ENCODE data around the gene AURKA.

AURKA gene

DNA sequence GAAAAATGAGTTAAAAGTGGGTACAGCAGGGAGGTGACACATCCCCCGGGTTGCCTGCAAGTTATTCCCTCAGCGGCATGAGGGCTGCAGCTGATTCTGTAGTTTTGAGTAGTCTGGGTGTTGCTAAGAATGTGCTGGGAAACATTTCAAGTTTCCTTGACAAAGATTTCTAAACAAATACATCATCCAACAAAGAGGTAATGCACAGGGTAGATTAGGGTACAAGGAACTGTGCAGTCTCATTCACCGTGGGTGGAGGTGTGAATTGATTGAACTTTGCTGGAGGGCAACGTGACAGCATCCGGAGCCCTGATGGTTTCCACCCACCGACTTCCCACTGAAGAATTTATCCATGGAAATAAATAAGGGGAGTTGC, 41.9 kb upstream of the AURKA start:
- Mint-ChIP-seq H3K27me3 (ENCODE audit: low read depth) (no peaks in the 10 kb centered on the region), H3K27ac (peak overlapping the region in 2 of 3 experiments; percentile 34 to 58)

DNA sequence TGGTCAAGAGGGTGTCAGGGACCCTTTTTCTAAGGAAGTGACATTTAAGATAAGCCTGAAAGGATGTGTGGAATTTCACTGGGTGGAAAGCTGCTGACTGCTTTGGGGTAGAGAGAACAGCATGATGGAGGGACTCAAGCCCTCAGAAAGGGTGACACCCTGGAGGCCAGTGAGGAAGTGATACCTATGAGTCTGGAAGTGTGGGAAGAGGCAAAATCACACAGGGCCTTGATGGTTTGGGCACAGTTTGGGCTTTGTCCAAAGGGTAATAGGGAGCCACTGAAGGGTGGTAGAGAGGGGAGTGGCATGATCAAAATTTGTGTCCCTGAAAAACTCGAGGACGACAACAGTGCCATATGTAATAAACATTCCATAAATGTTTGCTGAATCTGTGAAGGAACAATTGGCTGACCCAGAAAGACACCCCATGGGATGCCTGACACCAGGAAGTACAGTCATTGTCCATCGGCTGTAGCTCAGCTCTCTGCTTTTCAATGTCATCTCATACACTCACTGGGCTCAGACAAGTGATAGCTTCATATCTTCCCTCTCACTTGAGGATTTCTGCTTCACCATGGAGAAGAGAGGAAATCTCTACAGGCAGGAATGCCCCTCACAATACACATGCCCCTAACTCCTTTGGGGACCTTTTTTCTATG, 41.3 kb upstream of the AURKA start:
- H3K4me1 Mint-ChIP-seq, result peaks cover 72% of the 10 kb centered on the region
- TF ChIP-seq, protein P1, sequence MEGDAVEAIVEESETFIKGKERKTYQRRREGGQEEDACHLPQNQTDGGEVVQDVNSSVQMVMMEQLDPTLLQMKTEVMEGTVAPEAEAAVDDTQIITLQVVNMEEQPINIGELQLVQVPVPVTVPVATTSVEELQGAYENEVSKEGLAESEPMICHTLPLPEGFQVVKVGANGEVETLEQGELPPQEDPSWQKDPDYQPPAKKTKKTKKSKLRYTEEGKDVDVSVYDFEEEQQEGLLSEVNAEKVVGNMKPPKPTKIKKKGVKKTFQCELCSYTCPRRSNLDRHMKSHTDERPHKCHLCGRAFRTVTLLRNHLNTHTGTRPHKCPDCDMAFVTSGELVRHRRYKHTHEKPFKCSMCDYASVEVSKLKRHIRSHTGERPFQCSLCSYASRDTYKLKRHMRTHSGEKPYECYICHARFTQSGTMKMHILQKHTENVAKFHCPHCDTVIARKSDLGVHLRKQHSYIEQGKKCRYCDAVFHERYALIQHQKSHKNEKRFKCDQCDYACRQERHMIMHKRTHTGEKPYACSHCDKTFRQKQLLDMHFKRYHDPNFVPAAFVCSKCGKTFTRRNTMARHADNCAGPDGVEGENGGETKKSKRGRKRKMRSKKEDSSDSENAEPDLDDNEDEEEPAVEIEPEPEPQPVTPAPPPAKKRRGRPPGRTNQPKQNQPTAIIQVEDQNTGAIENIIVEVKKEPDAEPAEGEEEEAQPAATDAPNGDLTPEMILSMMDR (IDR thresholded peaks at IDR 0.05; ENCODE audit: unreplicated experiment in 3 of 3), result no peak
- H3K4me3 Mint-ChIP-seq, result no peak overlapping the region
- H3K27me3 Mint-ChIP-seq (ENCODE audit: low read depth), result no peaks in the 10 kb centered on the region
- no peaks in the 10 kb centered on the region for H3K36me3 Mint-ChIP-seq (ENCODE audit: low read depth)
- H3K27ac Mint-ChIP-seq, result peak overlapping the region in 2 of 3 experiments; percentile 34 to 58
- no peaks in the 10 kb centered on the region for H3K9me3 Mint-ChIP-seq

More for the DNA sequence above, 41.9 kb upstream of the AURKA start:
- Mint-ChIP-seq H3K9me3 (no peaks in the 10 kb centered on the region), H3K36me3 (ENCODE audit: low read depth) (no peaks in the 10 kb centered on the region), H3K4me3 (peak overlapping the region in 1 of 3 experiments; percentile 16), H3K4me1 (peaks cover 69% of the 10 kb centered on the region)
- TF ChIP-seq, protein P1 (IDR thresholded peaks at IDR 0.05; ENCODE audit: unreplicated experiment in 3 of 3), result no peak

DNA sequence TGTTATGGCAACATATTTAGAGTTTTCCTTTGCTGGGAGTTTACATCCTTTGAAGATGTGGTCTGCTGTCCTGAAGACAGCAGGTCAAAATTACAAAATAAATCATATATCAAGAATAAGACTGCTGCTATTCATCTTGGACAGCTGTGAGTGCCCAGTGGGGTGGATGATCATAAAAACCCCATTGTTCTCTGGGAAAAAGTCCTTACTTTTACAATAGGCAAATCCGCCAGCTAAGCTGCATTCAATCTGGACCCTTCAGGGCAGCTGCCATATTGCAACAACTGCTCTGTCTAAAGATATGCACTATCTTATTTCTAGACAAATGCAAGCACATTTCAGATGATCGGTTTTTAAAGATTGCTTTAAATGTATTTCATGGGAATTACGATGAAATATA, 39.5 kb upstream of the AURKA start:
- peaks cover 71% of the 10 kb centered on the region for H3K4me1 Mint-ChIP-seq
- H3K4me3 Mint-ChIP-seq, result peak overlapping the region in 1 of 3 experiments; percentile 55
- H3K9me3 Mint-ChIP-seq, result no peaks in the 10 kb centered on the region
- H3K27ac Mint-ChIP-seq, result peak overlapping the region; percentile 47 to 62 (median 53)
- no peaks in the 10 kb centered on the region for H3K27me3 Mint-ChIP-seq (ENCODE audit: low read depth)
- H3K36me3 Mint-ChIP-seq (ENCODE audit: low read depth), result no peaks in the 10 kb centered on the region
- TF ChIP-seq, protein P1 (IDR thresholded peaks at IDR 0.05; ENCODE audit: unreplicated experiment in 3 of 3), result no peak

DNA sequence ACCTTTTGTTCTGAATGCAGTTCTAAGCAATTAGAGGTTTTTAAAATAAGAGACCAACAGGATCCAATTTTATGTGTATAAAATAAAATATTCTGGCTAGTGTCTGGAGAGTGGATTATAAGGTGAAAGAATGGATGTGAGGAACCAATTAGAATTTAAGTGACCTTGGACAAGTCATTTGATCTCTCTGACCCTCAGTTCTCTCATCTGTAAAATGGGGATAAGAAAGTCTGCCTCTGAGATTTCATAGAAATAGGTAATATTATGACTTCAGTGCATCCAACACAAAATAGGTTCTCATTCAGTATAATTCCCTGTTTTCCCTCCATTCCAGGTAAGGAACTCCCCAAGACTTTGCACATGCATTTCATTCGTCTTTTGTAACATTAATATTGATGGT, 38.9 kb upstream of the AURKA start:
- TF ChIP-seq, protein P1 (IDR thresholded peaks at IDR 0.05; ENCODE audit: unreplicated experiment in 3 of 3), result no peak
- no peaks in the 10 kb centered on the region for H3K9me3 Mint-ChIP-seq
- peaks cover 71% of the 10 kb centered on the region for H3K4me1 Mint-ChIP-seq
- H3K4me3 Mint-ChIP-seq, result peak overlapping the region in 1 of 3 experiments; percentile 20
- no peaks in the 10 kb centered on the region for H3K36me3 Mint-ChIP-seq (ENCODE audit: low read depth)
- H3K27ac Mint-ChIP-seq, result peak overlapping the region; percentile 25 to 62 (median 47)
- no peaks in the 10 kb centered on the region for H3K27me3 Mint-ChIP-seq (ENCODE audit: low read depth)

DNA sequence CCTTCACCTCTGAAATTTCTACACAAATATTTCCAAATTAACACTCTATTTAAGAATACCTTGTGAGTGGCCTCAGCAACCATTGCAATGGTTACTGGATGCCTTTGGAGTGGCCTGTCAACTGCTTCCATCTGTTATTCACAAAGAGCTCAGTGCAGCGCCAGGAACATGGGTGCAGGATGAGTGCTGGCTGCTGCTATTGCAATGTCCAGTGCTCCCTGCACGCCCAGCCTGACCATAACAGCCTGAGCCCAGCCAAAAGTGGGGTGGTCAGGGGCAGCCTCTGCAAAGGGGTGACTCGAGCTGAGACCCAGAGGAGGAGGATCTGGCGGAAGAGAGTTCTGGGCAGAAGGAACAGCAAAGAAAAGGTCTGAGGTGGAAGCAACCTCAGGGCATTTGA, 38.4 kb upstream of the AURKA start:
- Mint-ChIP-seq H3K36me3 (ENCODE audit: low read depth) (no peaks in the 10 kb centered on the region), H3K4me3 (peak overlapping the region in 1 of 3 experiments; percentile 38), H3K4me1 (peaks cover 71% of the 10 kb centered on the region), H3K27ac (peak overlapping the region; percentile 25 to 62 (median 47)), H3K9me3 (no peaks in the 10 kb centered on the region), H3K27me3 (ENCODE audit: low read depth) (no peaks in the 10 kb centered on the region)
- TF ChIP-seq, protein P1 (IDR thresholded peaks at IDR 0.05; ENCODE audit: unreplicated experiment in 3 of 3), result no peak

DNA sequence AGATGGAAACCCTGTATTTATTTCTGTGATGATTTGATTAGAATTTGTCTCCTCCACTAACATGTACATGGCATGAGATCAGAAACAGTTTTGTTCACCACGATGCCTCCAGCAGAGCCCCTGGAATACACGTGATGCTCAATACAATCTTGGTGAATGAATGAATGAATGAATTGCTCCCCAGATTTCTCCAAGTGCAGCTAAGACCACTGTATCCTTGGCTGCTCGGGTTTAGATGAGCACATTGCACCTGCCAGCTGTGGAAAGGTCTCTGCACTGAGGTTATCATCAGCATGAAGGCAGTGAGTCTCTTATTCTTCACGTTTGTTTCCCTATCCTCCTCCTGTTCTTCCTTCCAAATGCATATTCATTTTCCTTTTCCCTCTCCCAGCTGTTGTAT, 37.9 kb upstream of the AURKA start:
- Mint-ChIP-seq H3K27ac (peak overlapping the region in 2 of 3 experiments; percentile 47 to 66), H3K4me3 (peak overlapping the region in 1 of 3 experiments; percentile 53), H3K9me3 (no peaks in the 10 kb centered on the region), H3K36me3 (ENCODE audit: low read depth) (no peaks in the 10 kb centered on the region), H3K27me3 (ENCODE audit: low read depth) (no peaks in the 10 kb centered on the region), H3K4me1 (peaks cover 68% of the 10 kb centered on the region)
- TF ChIP-seq, protein P1 (IDR thresholded peaks at IDR 0.05; ENCODE audit: unreplicated experiment in 3 of 3), result no peak
